CD4-positive, alpha-beta T cell treated with Interferon alpha-2 for 1 hour (primary cell): Measurements from ENCODE around the gene ATP5F1C.
"Not testable (repeated sequence)": the region's sequence is repeated elsewhere in the genome, so short reads cannot be mapped to it uniquely, and the experiment has no call there.

Source experiments
- DNase-seq, 2 donors: peaks; one replicate each; pipeline ENCODE4 v3.0.0-alpha.2; 2020 to 2022

Gene ATP5F1C

GRCh38 chr10:7787857-7788638, at the start of gene ATP5F1C, which contains the start of gene KIN:
Gene ATP5F1C (plus strand): TSS chr10:7788177. CDS start chr10:7788208, 31 bp downstream.
Gene KIN (minus strand): TSS chr10:7787993. CDS start chr10:7787933, 60 bp downstream.
- peak; percentile 97 to 98 for DNase-seq

DNA sequence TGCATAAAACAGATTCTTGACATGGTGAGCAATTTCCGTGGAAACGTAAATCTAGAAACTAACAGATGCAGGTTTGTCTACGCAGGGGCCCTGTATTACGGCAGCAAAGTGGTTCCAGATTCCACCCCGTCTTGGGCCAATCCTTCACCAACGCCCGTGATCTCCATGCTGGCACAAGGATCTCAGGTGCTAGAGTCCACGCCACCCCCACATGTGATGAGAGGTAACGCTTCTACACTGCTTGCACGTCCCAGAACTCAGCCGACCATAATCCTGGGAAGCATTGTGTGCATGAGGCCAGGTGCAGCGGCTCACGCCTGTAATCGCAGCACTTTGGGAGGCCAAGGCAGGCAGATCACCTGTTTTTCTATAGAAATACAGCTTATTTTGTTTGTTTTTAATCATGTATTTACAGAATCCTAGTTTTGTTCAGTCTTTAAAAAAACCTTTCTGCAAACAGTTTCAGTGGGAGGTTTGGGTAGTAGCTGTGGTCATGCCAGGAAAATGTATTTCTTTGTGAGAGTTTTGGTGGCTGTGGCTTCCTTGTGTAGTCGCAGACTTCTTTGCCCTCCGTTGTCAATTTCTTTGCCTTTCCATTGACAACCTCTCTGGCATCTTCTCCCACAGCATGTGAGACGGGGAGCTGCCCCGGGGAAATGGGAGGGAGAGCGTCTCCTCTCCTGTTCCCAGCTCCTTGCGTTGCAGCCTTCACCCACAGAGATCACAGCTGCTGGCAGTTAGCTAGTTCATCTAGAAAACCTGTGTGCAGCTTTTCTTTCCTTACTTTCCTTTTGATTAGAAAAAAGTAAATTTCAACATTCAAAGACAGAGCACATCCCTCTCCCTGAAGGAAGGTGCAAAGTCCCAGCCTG, 49.2 kb upstream of the ATP5F1C start:
- no peak for DNase-seq

DNA sequence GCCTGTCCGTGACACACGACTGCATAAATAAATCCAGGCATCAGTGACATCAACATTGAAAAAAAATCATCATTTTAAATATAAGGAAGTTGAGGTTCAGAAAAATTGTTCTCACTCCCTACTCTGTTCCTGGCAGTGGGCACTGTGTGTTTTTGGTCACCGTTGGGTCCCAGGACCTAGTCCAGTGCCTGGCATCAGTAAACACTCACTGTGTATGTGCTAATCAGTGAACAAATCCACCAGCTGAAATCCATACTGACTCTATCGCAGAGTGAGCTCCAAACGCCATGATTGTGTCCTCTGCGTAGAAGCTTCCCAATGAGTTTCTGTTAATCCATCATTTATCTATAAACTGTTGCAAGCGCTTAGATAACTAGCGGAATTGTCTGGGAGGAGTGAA, 43.7 kb upstream of the ATP5F1C start:
- DNase-seq: no peak

DNA sequence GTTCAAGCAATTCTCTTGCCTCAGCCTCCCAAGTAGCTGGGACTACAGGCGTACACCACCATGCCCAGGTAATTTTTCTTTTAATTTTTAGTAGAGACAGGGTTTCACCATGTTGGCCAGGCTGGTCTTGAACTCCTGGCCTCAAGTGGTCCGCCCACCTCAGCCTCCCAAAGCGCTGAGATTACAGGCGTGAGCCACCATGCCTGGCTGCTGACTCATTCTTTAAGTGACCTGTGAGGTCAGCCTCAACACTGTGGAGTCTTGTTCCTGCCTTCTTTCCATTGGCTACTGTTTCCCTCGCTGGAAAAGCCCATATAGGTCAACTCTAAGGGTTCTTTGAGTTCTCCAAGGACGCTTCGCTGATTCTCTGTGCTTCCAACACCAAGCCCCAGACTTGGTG, 39.3 kb upstream of the ATP5F1C start:
- not testable (repeated sequence) for DNase-seq

- no peak for DNase-seq
Measured at GRCh38 chr10:7750222-7750621, 37.8 kb upstream of the ATP5F1C start.

DNA sequence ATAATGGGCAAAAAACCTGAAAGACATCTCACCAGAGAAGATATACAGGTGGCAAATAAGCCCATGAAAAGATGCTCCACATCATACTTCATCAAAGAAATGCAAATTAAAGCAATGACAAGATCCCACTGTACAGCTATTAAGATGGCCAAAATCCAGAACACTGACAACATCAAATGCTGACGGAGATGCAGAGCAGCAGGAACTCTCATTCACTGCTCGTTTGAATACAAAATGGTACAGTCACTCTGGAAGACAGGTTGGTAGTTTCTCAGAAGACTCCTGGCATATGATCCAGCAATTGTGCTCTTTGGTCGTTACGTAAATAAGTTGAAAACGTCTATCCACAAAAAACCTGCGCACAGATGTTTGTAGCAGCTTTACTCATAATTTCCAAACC, 35.7 kb upstream of the ATP5F1C start:
- no peak for DNase-seq

- DNase-seq: no peak
Measured at GRCh38 chr10:7755103-7755502, 32.9 kb upstream of the ATP5F1C start.

DNA sequence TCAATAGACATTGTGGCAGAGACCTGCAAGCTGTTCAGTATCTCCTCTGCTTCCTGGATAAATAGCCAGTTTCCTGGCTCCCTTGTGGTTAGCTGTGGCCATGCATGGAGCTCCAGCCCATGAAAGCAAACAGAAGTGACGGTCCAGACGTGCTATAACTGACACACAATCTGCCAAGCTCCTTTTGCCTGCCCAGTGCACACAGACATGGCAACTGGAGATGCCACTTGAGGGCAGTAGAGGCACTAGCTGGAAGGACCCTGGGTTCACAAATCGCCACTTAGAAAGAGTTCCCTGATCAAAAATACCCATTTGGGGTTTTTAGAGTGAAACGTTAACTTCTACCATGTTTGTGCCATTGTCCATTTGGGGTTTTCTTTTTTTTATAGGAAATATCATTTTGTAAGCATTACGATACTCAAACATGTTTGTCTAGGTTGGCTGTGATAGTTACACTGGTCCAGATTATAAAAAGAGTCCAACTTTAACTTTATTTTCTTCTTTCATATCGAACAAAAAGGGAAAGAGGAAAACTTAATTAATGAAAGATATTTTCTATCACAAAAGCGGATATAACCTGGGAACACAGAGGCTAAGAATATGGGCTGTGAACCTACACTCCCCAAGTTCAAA, 31.5 kb upstream of the ATP5F1C start:
- peak in 1 of 2 donors; percentile 30 for DNase-seq

- no peak for DNase-seq
Measured at GRCh38 chr10:7763929-7764328, 24.0 kb upstream of the ATP5F1C start.

- no peak for DNase-seq
Measured at GRCh38 chr10:7766241-7766640, 21.7 kb upstream of the ATP5F1C start.

GRCh38 chr10:7767209-7767608, 20.8 kb upstream of the ATP5F1C start:
- DNase-seq: no peak

DNA sequence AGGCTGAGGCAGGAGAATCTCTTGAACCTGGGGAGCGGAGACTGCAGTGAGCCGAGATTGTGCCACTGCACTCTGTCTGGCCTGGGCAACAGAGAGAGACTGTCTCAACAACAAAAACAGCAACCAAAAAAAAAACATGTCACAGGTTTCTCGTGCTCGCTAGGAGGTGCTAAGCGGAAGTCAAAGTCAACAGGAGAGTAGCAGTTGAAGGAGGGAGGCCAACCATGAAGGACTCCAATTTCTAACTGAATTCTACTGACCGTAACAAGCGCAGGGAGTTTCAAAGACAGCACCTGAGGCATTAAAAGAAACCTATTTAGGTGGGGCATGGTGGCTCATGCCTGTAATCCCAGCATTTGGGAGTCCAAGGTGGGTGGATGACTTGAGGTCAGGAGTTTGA, 19.6 kb upstream of the ATP5F1C start:
- DNase-seq: no peak

DNA sequence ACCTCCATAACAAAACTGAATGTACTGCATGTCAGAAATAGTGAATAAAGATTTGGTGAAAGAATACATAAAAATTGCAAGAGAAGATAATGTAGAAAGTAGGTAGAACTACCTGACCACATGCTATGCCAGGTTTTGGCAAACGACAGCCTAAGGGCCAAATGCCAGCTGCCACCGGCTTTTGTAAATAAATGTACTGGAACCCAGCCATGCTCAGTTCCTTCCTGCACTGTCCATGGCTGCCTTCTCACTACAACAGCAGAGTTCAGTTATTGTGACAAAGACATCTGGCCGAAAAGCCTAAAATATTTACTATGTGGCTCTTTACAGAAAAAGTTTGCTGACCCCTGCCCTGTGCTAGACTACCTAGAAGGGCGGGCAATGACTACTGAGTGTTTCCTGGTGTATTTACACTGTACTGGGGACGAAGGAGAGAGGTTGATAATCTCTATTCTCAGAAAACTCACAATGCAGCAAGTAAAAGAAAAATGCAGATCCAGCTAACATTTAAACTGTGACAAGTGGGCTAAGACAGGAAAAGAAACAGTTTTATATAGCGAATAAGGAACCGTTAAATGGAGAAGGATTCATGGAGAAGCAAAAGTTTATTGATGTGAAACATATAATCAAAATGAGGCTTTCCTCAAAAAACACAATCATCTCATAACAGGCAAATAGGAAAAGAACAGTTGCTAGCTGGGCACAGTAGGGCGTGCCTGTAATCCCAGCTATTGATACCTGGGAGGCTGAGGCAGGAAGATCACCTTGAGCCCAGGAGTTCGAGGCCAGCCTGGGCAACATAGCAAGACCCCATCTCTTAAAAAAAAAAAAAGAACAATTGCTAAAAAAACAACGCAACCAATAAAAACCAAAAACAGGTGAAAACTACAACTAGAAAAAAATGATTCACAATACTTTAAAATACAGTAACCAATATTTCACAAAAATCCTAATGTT, 13.9 kb upstream of the ATP5F1C start:
- no peak for DNase-seq

DNA sequence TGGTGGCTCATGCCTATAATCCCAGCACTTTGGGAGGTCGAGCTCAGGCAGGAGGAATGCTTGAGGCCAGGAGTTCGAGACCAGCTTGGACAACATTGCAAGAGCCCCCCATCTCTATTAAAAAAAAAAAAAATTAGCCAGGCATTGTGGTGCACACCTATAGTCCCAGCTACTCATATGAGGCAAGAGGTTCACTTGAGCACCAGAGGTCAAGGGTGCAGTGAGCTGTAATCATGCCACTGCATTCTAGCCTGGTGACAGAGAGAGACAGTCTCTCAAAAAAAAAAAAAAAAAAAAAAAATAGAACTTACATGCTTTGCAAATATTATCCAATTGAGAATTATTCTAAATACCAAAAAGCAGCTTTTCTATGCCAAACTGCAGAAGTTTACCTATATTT, 11.2 kb upstream of the ATP5F1C start:
- DNase-seq: no peak

DNA sequence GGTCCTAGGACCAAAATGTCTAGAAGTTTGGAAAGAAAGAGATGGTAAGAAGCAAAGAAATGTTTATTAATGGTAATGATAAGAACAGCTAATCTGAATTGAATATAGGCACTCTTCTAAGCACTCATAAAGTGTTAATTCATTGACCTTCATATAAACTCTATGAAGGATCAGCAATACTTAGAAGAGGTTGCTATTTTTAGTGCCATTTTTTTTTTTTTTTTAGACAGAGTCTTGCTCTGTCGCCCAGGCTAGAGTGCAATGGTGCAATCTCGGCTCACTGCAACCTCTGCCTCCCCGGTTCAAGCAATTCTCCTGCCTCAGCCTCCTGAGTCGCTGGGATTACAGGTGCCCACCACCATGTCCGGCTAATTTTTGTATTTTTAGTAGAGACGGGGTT, 5.8 kb upstream of the ATP5F1C start:
- DNase-seq: not testable (repeated sequence)

GRCh38 chr10:7786430-7786829, 1.5 kb upstream of the ATP5F1C start:
- no peak for DNase-seq

- DNase-seq: no peak
Measured at GRCh38 chr10:7787150-7787856, 674 bp upstream of the ATP5F1C start.

- DNase-seq: peak in 1 of 2 donors; percentile 4
Measured at GRCh38 chr10:7788639-7789286, 786 bp downstream of the ATP5F1C start.

GRCh38 chr10:7789390-7789789, 1.4 kb downstream of the ATP5F1C start:
- DNase-seq: no peak

GRCh38 chr10:7792541-7792940, 4.6 kb downstream of the ATP5F1C start:
- DNase-seq: no peak
